Measurements from ENCODE around the gene ENTPD7. TPM values are rescaled to one million over a fixed set of nuclear protein-coding genes. Genes with fewer than 3 reads are reported as not detected.
"Not testable (repeated sequence)": the region's sequence is repeated elsewhere in the genome, so short reads cannot be mapped to it uniquely, and the experiment has no call there.

ENTPD7 gene
- 41.6 and 44.5 TPM in 2 replicates for total RNA-seq (2014; rRNA removed; shearing (Covaris generic); ENCODE audit: low replicate concordance)

- DNase-seq (ENCODE audit: low read depth) = peak; percentile 93
- in situ Hi-C loops (cut with HindIII; ENCODE audit: low pct_unique_long_range_greater_than_20kb, low sequenced_read_pairs) = no loop called here
Measured at GRCh38 chr10:99659031-99659867, at the start of gene ENTPD7. TSS of gene ENTPD7 (plus strand) at chr10:99659509. CDS start at chr10:99659957, 448 bp downstream.

- no peak for DNase-seq (ENCODE audit: low read depth)
- in situ Hi-C loops (cut with HindIII; ENCODE audit: low pct_unique_long_range_greater_than_20kb, low sequenced_read_pairs) = loop anchor here (25.0 kb wide), 1 partner anchor 173 kb away; the partner anchor contains the start of gene GOT1
Measured at GRCh38 chr10:99610221-99610620, 49.1 kb upstream of the ENTPD7 start.

GRCh38 chr10:99611326-99611725 lies 48.0 kb upstream of the ENTPD7 start:
- in situ Hi-C loops (cut with HindIII; ENCODE audit: low pct_unique_long_range_greater_than_20kb, low sequenced_read_pairs) = loop anchor here (25.0 kb wide), 1 partner anchor 174 kb away; the partner anchor contains the start of gene GOT1

GRCh38 chr10:99612167-99612831 lies 47.0 kb upstream of the ENTPD7 start:
- peak; percentile 55 for DNase-seq (ENCODE audit: low read depth)
- in situ Hi-C loops (cut with HindIII; ENCODE audit: low pct_unique_long_range_greater_than_20kb, low sequenced_read_pairs) = loop anchor here (25.0 kb wide), 1 partner anchor 175 kb away; the partner anchor contains the start of gene GOT1

More at GRCh38 chr10:99611326-99611725, 48.0 kb upstream of the ENTPD7 start:
- no peak for DNase-seq (ENCODE audit: low read depth)

DNA sequence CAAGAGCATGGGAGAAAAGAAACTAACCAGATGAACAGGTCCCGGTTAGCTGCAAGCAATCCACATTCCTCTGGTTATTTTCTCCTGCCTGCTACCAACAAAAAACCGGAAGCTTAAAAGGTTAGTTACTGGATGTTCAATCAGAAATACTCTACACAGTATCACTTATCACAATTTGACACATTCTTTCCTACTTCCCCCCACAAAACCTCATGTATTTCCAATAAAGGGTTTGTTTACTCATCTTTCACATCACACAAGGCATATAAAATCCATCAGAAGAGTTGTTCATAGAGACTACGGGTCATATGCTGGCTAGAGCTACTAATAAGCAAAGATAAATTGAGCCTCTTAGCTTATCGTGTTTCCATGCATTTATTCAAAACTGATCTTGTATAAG lies 43.9 kb upstream of the ENTPD7 start:
- in situ Hi-C loops (cut with HindIII; ENCODE audit: low pct_unique_long_range_greater_than_20kb, low sequenced_read_pairs) = loop anchor here (25.0 kb wide), 1 partner anchor 178 kb away; the partner anchor contains the start of gene GOT1
- no peak for DNase-seq (ENCODE audit: low read depth)

GRCh38 chr10:99617696-99618095 lies 41.6 kb upstream of the ENTPD7 start:
- in situ Hi-C loops (cut with HindIII; ENCODE audit: low pct_unique_long_range_greater_than_20kb, low sequenced_read_pairs) = loop anchor here (25.0 kb wide), 1 partner anchor 180 kb away; the partner anchor contains the start of gene GOT1

GRCh38 chr10:99619090-99619800 lies 40.1 kb upstream of the ENTPD7 start:
- in situ Hi-C loops (cut with HindIII; ENCODE audit: low pct_unique_long_range_greater_than_20kb, low sequenced_read_pairs) = loop anchor here (25.0 kb wide), 1 partner anchor 182 kb away; the partner anchor contains the start of gene GOT1
- DNase-seq (ENCODE audit: low read depth) = no peak

More at GRCh38 chr10:99617696-99618095, 41.6 kb upstream of the ENTPD7 start:
- DNase-seq (ENCODE audit: low read depth) = no peak

- in situ Hi-C loops (cut with HindIII; ENCODE audit: low pct_unique_long_range_greater_than_20kb, low sequenced_read_pairs) = loop anchor here (25.0 kb wide), 1 partner anchor 183 kb away; the partner anchor contains the start of gene GOT1
- peak; percentile 100 for DNase-seq (ENCODE audit: low read depth)
Measured at GRCh38 chr10:99619851-99620710, 39.2 kb upstream of the ENTPD7 start, which contains the start of gene SLC25A28. TSS of gene SLC25A28 (minus strand) at chr10:99620439. CDS start at chr10:99620335, 104 bp downstream.

GRCh38 chr10:99620711-99621453 lies 38.4 kb upstream of the ENTPD7 start:
- in situ Hi-C loops (cut with HindIII; ENCODE audit: low pct_unique_long_range_greater_than_20kb, low sequenced_read_pairs) = loop anchor here (25.0 kb wide), 1 partner anchor 184 kb away; the partner anchor contains the start of gene GOT1
- peak; percentile 92 for DNase-seq (ENCODE audit: low read depth)

DNA sequence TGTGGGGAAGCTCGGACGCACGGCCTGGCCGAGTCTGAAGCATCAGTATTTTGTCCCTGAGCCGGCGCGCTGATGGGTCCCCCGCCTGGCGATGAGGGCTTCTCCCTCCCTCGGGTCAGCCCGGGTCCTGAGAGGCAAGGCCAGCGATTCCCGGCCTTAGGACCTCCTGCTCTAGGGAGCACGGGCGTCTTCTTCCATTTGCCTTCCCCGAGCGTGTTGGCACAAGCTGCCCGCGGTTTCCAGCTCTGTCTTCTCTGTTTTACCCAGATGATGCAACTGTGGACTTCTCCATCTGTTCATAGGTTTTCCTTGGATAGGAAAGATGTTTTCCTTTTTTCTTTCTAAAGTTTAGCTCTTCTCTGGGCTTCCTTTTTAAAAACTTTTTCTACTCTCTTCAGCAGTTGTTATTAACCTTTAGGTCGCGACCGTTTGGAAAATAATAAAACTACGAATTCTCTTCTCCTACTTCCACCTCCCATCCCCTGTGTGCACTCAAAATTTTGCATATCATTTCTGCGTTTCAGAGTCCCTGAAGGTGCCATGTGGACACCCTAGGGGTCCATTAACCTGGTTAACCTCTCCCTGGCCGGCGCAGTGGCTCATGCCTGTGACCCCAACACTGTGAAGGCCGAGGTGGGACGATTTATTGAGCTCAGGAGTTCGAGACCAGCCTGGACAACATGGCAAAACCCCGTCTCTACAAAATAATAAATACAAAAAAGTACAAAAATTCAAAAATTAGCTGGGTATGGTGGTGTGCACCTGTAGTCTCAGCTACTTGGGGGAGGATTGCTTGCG lies 37.7 kb upstream of the ENTPD7 start:
- no peak for DNase-seq (ENCODE audit: low read depth)
- in situ Hi-C loops (cut with HindIII; ENCODE audit: low pct_unique_long_range_greater_than_20kb, low sequenced_read_pairs) = loop anchor here (25.0 kb wide), 1 partner anchor 184 kb away; the partner anchor contains the start of gene GOT1

- no peak for DNase-seq (ENCODE audit: low read depth)
- in situ Hi-C loops (cut with HindIII; ENCODE audit: low pct_unique_long_range_greater_than_20kb, low sequenced_read_pairs) = loop anchor here (25.0 kb wide), 1 partner anchor 187 kb away; the partner anchor contains the start of gene GOT1
Measured at GRCh38 chr10:99623919-99624318, 35.4 kb upstream of the ENTPD7 start.

GRCh38 chr10:99625124-99625523 lies 34.2 kb upstream of the ENTPD7 start:
- DNase-seq (ENCODE audit: low read depth); in situ Hi-C loops (cut with HindIII; ENCODE audit: low pct_unique_long_range_greater_than_20kb, low sequenced_read_pairs): not testable (repeated sequence)

DNA sequence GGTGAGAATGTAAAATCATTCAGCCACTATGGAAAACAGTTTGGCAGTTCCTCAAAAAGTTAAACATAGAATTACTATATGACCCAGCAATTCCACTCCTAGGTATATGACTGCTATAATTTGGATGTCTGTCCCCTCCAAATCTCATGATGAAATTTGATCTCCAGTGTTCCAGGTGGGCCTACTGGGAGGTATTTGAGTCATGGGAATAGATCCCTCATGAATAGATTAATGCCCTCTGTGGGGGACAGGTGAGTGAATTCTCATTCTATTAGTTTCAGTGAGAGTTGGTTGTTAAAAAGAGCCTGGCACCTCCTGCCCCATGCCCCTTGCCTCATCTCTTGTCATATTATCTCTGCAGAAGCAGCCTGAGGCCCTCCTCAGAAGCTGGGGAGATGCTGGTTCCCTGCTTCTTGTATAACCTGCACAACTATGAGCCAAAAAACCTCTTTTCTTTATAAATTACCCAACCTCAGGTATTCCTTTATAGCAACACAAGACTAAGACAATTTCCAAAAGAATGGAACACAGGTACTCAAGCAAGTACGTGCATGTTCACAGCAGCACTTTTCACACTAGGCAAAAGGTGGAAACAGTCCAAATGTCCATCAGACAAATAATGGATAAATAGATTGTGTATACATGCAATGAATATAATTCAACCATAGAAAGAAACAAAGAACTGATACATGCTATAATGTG lies 30.2 kb upstream of the ENTPD7 start:
- DNase-seq (ENCODE audit: low read depth) = no peak
- in situ Hi-C loops (cut with HindIII; ENCODE audit: low pct_unique_long_range_greater_than_20kb, low sequenced_read_pairs) = no loop called here

DNA sequence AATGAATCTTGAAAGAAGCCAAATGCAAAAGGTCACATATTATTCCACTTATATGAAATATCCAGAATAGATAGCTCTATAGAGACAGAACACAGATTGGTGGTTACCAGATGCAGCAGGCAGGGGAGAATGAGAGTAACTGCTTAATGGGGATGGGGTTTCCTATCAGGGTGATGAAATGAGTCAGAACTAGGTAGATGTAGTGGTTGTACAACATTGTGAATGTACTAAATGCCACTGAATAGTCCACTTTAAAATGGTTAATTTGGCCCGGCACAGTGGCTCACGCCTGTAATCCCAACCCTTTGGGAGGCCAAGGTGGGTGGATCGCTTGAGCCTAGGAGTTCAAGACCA lies 29.7 kb upstream of the ENTPD7 start:
- no peak for DNase-seq (ENCODE audit: low read depth)
- in situ Hi-C loops (cut with HindIII; ENCODE audit: low pct_unique_long_range_greater_than_20kb, low sequenced_read_pairs) = no loop called here

- DNase-seq (ENCODE audit: low read depth) = peak; percentile 35
- in situ Hi-C loops (cut with HindIII; ENCODE audit: low pct_unique_long_range_greater_than_20kb, low sequenced_read_pairs) = no loop called here
Measured at GRCh38 chr10:99630433-99630832, 28.9 kb upstream of the ENTPD7 start.

Data from Caki2 (cell line).